ENCODE data around the gene SBNO1.

The SBNO1 gene

DNA sequence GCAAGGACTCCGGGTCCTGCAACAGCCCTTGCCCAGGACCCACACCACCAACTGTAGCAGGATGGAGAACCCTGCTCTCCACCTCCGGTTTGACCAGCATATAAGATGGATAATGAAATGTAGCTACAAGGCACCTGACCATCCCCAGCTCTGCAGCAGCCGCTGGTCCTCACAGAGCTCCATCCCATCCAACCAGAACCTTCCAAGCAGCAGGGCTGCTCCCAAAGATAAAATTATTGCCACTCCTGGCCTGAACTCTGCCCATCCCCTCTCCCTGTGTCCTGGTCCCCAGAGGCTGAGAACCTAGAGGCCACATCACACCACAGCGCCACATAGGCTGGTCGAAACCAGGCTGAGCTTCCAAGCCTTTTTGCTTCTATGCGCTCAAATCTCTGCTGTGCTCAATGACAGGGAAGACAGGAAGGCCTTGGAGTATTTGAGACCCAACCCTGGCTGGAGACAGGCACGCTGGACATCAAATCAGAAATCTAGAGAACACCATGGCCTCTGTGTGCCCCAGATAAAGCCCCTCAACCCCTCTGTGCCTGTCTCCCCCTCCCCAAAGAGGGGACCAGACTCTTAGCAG, 97.2 kb downstream of the SBNO1 start:
- Histone ChIP-seq H3K27me3 (ENCODE audit: insufficient read depth, low read length, poor library complexity, severe bottlenecking) (no peaks in the 10 kb centered on the region), H3K36me3 (ENCODE audit: insufficient read depth, low read length) (peaks cover 7% of the 10 kb centered on the region; the same call in 1 of the 2 replicates), H4K20me1 (ENCODE audit: insufficient read depth, low read length, poor library complexity, severe bottlenecking) (peaks cover 6% of the 10 kb centered on the region), H3K9me2 (replicated peaks; ENCODE audit: low read depth, low read length) (no peaks in the 10 kb centered on the region), H3K79me2 (ENCODE audit: insufficient read depth, low read length) (peaks cover 64% of the 10 kb centered on the region), H3K9ac (ENCODE audit: low read depth, low read length, poor library complexity, severe bottlenecking) (peak overlapping the region; percentile 93), H3K9me3 (ENCODE audit: insufficient read depth, low read depth, low read length) (no peaks in the 10 kb centered on the region), H3K4me2 (ENCODE audit: low read depth, low read length, poor library complexity, severe bottlenecking) (peak overlapping the region; percentile 90), H3K4me1 (ENCODE audit: insufficient read depth, low read length, poor library complexity, severe bottlenecking) (peaks cover 30% of the 10 kb centered on the region), H3F3A (ENCODE audit: low read depth) (0 out of 2 replicates have a peak, but pooled peaks cover 6% of the 10 kb centered on the region), H3K4me3 (ENCODE audit: low read length, poor library complexity, severe bottlenecking) (peak overlapping the region; percentile 92), H2AFZ (ENCODE audit: low read length) (no peak overlapping the region)
- TF ChIP-seq EZH2phosphoT487 (IDR thresholded peaks at IDR 0.05; ENCODE audit: borderline replicate concordance) = no peak
- TF ChIP-seq, protein P1, sequence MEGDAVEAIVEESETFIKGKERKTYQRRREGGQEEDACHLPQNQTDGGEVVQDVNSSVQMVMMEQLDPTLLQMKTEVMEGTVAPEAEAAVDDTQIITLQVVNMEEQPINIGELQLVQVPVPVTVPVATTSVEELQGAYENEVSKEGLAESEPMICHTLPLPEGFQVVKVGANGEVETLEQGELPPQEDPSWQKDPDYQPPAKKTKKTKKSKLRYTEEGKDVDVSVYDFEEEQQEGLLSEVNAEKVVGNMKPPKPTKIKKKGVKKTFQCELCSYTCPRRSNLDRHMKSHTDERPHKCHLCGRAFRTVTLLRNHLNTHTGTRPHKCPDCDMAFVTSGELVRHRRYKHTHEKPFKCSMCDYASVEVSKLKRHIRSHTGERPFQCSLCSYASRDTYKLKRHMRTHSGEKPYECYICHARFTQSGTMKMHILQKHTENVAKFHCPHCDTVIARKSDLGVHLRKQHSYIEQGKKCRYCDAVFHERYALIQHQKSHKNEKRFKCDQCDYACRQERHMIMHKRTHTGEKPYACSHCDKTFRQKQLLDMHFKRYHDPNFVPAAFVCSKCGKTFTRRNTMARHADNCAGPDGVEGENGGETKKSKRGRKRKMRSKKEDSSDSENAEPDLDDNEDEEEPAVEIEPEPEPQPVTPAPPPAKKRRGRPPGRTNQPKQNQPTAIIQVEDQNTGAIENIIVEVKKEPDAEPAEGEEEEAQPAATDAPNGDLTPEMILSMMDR (conservative IDR thresholded peaks at IDR 0.05; ENCODE audit: low read length) = no peak

GRCh38 chr12:123266679-123267277, 97.9 kb downstream of the SBNO1 start:
- Histone ChIP-seq H3K36me3 (ENCODE audit: insufficient read depth, low read length) (peaks cover 13% of the 10 kb centered on the region; the same call in 1 of the 2 replicates), H4K20me1 (ENCODE audit: insufficient read depth, low read length, poor library complexity, severe bottlenecking) (peaks cover 6% of the 10 kb centered on the region), H3K27me3 (ENCODE audit: insufficient read depth, low read length, poor library complexity, severe bottlenecking) (no peaks in the 10 kb centered on the region), H3K79me2 (ENCODE audit: insufficient read depth, low read length) (peaks cover 61% of the 10 kb centered on the region), H3F3A (ENCODE audit: low read depth) (0 out of 2 replicates have a peak, but pooled peaks cover 6% of the 10 kb centered on the region), H3K9ac (ENCODE audit: low read depth, low read length, poor library complexity, severe bottlenecking) (no peak overlapping the region), H2AFZ (ENCODE audit: low read length) (no peak overlapping the region), H3K4me1 (ENCODE audit: insufficient read depth, low read length, poor library complexity, severe bottlenecking) (peaks cover 25% of the 10 kb centered on the region), H3K9me2 (replicated peaks; ENCODE audit: low read depth, low read length) (no peaks in the 10 kb centered on the region), H3K9me3 (ENCODE audit: insufficient read depth, low read depth, low read length) (no peaks in the 10 kb centered on the region), H3K4me3 (ENCODE audit: low read length, poor library complexity, severe bottlenecking) (no peak overlapping the region), H3K4me2 (ENCODE audit: low read depth, low read length, poor library complexity, severe bottlenecking) (peak overlapping the region; percentile 90)
- TF ChIP-seq EZH2phosphoT487 (IDR thresholded peaks at IDR 0.05; ENCODE audit: borderline replicate concordance) = no peak
- TF ChIP-seq, protein P1 (conservative IDR thresholded peaks at IDR 0.05; ENCODE audit: low read length) = no peak

DNA sequence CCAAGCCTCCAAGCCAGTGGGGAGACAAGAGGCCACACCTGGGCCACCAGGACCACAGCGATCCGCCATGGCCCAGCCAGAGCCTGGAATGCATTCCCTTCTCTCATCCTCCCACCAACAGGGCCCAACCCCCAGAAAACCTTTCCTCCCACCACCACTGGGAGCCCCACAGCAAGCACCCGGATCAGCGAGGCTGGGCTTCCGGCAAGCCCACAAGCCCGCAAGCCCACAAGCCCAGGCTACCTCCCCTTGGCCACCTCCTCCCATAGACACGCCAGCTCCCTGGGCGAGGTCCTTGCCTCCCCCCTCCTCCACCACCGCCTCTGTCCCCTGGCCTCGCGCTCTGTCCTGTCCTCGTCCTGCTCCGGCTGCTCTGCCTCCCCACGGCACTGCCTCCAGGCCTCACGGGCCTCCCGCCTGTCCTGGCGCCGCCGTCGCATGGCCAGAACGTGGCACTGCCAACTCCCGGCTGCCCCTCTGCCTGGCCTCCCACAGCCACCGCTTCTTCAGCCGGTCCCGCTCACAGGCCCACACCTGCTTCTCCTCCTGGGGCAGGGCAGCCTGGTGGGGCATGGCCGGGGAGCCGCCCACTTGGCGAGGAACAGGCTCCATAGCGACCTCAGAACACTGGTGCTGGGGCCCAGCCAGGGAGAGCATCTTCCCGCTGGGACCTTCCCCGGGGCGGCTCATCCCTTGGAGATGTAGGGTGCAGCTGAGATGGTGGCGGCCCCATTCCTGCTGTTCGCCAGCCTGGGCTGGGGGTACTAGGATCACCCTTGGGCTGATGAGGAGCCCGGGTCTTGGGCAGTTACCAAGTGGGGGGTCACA, 98.6 kb downstream of the SBNO1 start:
- Histone ChIP-seq H3K9me2 (replicated peaks; ENCODE audit: low read depth, low read length) (no peaks in the 10 kb centered on the region), H4K20me1 (ENCODE audit: insufficient read depth, low read length, poor library complexity, severe bottlenecking) (peaks cover 6% of the 10 kb centered on the region), H3F3A (ENCODE audit: low read depth) (0 out of 2 replicates have a peak, but pooled peaks cover 6% of the 10 kb centered on the region), H3K79me2 (ENCODE audit: insufficient read depth, low read length) (peaks cover 65% of the 10 kb centered on the region), H3K9me3 (ENCODE audit: insufficient read depth, low read depth, low read length) (no peaks in the 10 kb centered on the region), H3K9ac (ENCODE audit: low read depth, low read length, poor library complexity, severe bottlenecking) (no peak overlapping the region), H3K4me1 (ENCODE audit: insufficient read depth, low read length, poor library complexity, severe bottlenecking) (peaks cover 25% of the 10 kb centered on the region), H2AFZ (ENCODE audit: low read length) (no peak overlapping the region), H3K27me3 (ENCODE audit: insufficient read depth, low read length, poor library complexity, severe bottlenecking) (no peaks in the 10 kb centered on the region), H3K4me3 (ENCODE audit: low read length, poor library complexity, severe bottlenecking) (no peak overlapping the region), H3K36me3 (ENCODE audit: insufficient read depth, low read length) (peaks cover 20% of the 10 kb centered on the region; the same call in 1 of the 2 replicates), H3K4me2 (ENCODE audit: low read depth, low read length, poor library complexity, severe bottlenecking) (no peak overlapping the region)
- TF ChIP-seq EZH2phosphoT487 (IDR thresholded peaks at IDR 0.05; ENCODE audit: borderline replicate concordance) = no peak
- TF ChIP-seq, protein P1 (conservative IDR thresholded peaks at IDR 0.05; ENCODE audit: low read length) = no peak

All from Loucy (cell line).